Skin epidermis (tissue), 12 donors: ENCODE measurements around the gene RAB11FIP3.
"Not testable (repeated sequence)": the region's sequence is repeated elsewhere in the genome, so short reads cannot be mapped to it uniquely, and the experiment has no call there.

ENCODE experiments used
- H3K27ac ChIP-seq, 21 experiments: fragments of 200-600 bp; sonication (generic) in 11 of 21; one replicate each; pipeline ENCODE4 v1.5.0; 2020; ENCODE audit warnings: mild to moderate bottlenecking in 3 of 21, inconsistent platforms in 2 of 21, moderate library complexity in 2 of 21
- H3K4me3 ChIP-seq, 7 experiments: fragments of 200-600 bp; sonication (generic) in 2 of 7; one replicate each; pipeline ENCODE4 v1.5.0; 2020; ENCODE audit warnings: inconsistent platforms in 2 of 7, mild to moderate bottlenecking in 2 of 7, moderate library complexity in 1 of 7

The RAB11FIP3 gene

GRCh38 chr16:477301-478157 is 52.1 kb downstream of the RAB11FIP3 start:
- H3K4me3 ChIP-seq, result no peak overlapping the region
- no peak overlapping the region for H3K27ac ChIP-seq

- not testable (repeated sequence) for H3K4me3 ChIP-seq, H3K27ac ChIP-seq
These were observed 52.8 kb downstream of the RAB11FIP3 start for GRCh38 chr16:478287-478686.

- Histone ChIP-seq H3K27ac (peak overlapping the region in 1 of 21 experiments; percentile 9), H3K4me3 (no peak overlapping the region)
These were observed 57.2 kb downstream of the RAB11FIP3 start for GRCh38 chr16:482468-483185.

GRCh38 chr16:483341-484075 is 58.1 kb downstream of the RAB11FIP3 start:
- H3K4me3 ChIP-seq, result no peak overlapping the region
- H3K27ac ChIP-seq, result peak overlapping the region in 1 of 21 experiments; percentile 9

GRCh38 chr16:489606-490005 is 64.2 kb downstream of the RAB11FIP3 start:
- H3K4me3 ChIP-seq, result no peak overlapping the region
- H3K27ac ChIP-seq, result no peak overlapping the region

GRCh38 chr16:490768-491167 is 65.3 kb downstream of the RAB11FIP3 start:
- H3K4me3 ChIP-seq, result no peak overlapping the region
- no peak overlapping the region for H3K27ac ChIP-seq

- Histone ChIP-seq H3K4me3 (no peak overlapping the region), H3K27ac (no peak overlapping the region)
These were observed 65.9 kb downstream of the RAB11FIP3 start for GRCh38 chr16:491220-491919.

- Histone ChIP-seq H3K4me3 (no peak overlapping the region), H3K27ac (no peak overlapping the region)
These were observed 66.9 kb downstream of the RAB11FIP3 start for GRCh38 chr16:492211-492875.

GRCh38 chr16:494676-495075 is 69.2 kb downstream of the RAB11FIP3 start:
- not testable (repeated sequence) for H3K27ac ChIP-seq, H3K4me3 ChIP-seq

- H3K4me3 ChIP-seq, result no peak overlapping the region
- no peak overlapping the region for H3K27ac ChIP-seq
These were observed 69.8 kb downstream of the RAB11FIP3 start for GRCh38 chr16:495127-495748.

- no peak overlapping the region for H3K4me3 ChIP-seq
- H3K27ac ChIP-seq, result no peak overlapping the region
These were observed 70.8 kb downstream of the RAB11FIP3 start for GRCh38 chr16:496097-496886.

GRCh38 chr16:497258-497657 is 71.8 kb downstream of the RAB11FIP3 start:
- Histone ChIP-seq H3K27ac (no peak overlapping the region), H3K4me3 (no peak overlapping the region)

GRCh38 chr16:499924-500323 is 74.5 kb downstream of the RAB11FIP3 start:
- H3K27ac ChIP-seq, result no peak overlapping the region
- H3K4me3 ChIP-seq, result no peak overlapping the region

- Histone ChIP-seq H3K4me3 (no peak overlapping the region), H3K27ac (no peak overlapping the region)
These were observed 75.3 kb downstream of the RAB11FIP3 start for GRCh38 chr16:500709-501108.

- Histone ChIP-seq H3K27ac (no peak overlapping the region), H3K4me3 (no peak overlapping the region)
These were observed 76.9 kb downstream of the RAB11FIP3 start for GRCh38 chr16:502179-502943.

GRCh38 chr16:503150-504071 is 78.0 kb downstream of the RAB11FIP3 start:
- H3K27ac ChIP-seq, result no peak overlapping the region
- no peak overlapping the region for H3K4me3 ChIP-seq
